NOMO-1 treated with DMSO at 0.1 percent for 48 hours (cell line): ENCODE measurements around the gene SPACA4.

Experiments
- DNase-seq: peaks from one replicate; lab custom pipeline; 2025; ENCODE audit not compliant: unreplicated experiment; lab: John Stamatoyannopoulos, UW

SPACA4 gene

GRCh38 chr19:48633148-48634035 lies 26.9 kb downstream of the SPACA4 start:
- DNase-seq: no peak

- DNase-seq: no peak
Measured at GRCh38 chr19:48634036-48634342, 27.4 kb downstream of the SPACA4 start.

GRCh38 chr19:48634424-48635262 lies 28.1 kb downstream of the SPACA4 start:
- DNase-seq: peak; percentile 95

DNA sequence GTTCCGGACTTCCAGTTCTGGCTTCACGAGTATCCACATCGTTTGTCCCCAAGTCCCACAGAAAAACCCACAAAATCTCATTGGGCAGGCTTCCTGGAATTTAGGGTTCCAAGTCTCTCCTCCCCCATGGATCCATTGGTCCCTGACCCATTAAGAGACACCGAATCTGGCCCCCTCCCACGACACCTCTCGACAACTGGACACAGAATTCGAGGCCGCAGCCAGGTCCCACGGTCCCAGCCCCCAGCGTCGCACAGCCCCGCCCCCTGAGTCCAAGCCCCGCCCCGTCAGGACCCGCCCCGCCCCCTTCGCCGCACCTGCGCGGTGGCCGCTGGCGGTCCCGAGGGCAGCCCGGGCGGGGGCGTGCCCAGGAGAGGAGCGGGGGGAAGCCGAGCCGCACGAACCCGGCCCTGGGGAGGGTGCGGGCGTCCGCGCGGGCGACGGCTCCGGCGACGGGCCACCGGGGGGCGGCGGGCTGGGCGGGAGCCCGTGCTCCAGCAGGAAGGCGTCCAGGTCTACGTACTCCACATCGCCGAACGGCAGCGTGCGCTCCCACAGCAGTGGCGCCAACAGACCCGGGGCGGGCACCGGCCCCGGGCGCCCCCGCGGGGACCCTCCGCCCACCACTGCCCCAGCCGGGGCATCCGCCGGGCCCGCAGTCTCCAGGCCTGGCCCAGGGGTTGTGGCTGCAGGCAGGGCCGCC lies 28.9 kb downstream of the SPACA4 start:
- DNase-seq: peak; percentile 22

DNA sequence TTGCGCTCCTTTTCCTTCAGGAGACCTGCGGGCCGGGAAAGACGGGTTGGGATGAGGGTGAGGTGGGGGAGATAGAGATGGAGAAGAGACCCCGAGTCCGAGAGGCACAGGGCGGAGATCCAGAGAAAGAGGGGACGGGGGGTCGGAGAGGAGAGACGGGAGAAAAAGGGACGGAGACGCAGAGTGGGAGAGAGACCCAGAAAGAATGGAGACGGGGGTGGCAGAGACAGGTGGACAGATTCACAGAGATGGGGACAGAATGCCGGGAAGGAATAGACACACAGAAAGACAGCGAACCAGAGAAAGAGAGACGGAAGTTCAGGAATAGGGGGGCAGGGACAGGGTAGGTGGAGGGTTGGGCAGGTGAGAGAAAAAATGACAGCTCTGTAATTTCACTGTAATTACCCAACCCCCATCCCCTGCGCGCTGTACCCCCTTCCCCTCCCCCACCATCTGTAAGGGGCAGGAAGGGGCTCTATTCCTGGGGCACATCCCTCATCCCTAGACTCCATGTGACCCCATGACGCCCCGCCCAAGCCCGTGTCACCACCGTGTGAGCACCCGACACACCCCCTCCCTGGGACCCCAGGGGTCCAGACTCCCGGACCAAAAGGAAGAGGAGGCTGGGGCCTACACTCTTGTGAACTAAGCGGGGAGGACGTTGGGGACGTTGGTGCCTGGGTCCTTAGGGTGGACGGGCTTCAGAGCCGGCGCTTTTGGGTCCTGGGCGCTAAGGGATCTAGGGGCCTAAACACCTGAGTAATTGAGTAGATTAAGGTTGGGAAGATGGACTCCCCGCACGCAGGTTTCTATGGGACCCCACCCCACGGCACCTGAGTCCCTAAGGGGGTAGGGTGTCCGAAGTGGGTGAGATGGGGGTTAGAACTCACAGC lies 29.7 kb downstream of the SPACA4 start:
- no peak for DNase-seq

- no peak for DNase-seq
Measured at GRCh38 chr19:48636859-48637448, 30.4 kb downstream of the SPACA4 start, which contains the start of gene DBP. DBP (minus strand) TSS chr19:48637379; CDS start chr19:48636994, 385 bp downstream.

DNA sequence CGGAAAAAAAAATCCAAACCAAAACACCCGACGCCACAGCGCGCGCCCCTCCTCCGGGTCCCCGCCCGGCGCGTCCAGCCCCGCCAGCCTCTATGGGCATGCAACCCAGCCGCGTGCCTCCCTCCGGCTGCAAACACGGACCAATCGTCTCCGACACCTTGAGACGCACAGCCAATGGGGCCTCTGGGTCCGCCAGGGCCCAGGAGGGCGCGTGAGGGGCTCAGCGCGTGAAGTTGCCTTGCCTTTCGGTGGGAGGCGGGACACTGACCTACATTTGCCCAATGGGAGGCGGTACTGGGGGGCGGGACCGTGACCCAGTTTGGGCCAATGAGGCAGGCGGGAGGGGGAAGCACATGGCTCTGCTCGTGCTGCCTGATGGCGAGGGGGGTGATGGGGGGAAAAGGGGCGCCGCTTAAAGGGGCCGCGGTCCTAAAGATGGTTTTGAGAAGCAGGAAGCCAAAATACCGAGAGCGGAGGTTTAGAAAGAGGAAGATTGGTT lies 31.0 kb downstream of the SPACA4 start:
- peak; percentile 100 for DNase-seq

GRCh38 chr19:48637948-48638830 lies 31.6 kb downstream of the SPACA4 start:
- DNase-seq: peak; percentile 84

- no peak for DNase-seq
Measured at GRCh38 chr19:48638831-48639381, 32.4 kb downstream of the SPACA4 start.

- no peak for DNase-seq
Measured at GRCh38 chr19:48639483-48640375, 33.2 kb downstream of the SPACA4 start.

DNA sequence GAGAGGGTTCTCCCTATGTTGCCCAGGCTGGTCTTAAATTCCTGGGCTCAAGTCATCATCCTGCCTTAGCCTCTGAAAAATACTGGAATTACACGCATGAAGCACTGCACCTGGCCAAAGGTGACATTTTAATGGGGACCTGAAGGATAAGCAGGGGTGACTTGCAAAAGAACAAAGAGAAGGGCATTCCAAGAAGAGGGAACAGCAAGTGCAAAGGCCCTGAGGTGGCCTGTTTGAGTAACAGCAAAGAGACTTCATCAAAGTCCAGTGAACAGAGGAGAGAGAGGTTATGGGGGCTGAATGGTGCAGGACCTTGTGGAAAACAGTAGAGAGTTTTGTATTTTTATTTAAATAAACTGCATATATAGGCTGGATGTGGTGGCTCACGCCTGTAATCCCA lies 35.3 kb downstream of the SPACA4 start:
- no peak for DNase-seq

DNA sequence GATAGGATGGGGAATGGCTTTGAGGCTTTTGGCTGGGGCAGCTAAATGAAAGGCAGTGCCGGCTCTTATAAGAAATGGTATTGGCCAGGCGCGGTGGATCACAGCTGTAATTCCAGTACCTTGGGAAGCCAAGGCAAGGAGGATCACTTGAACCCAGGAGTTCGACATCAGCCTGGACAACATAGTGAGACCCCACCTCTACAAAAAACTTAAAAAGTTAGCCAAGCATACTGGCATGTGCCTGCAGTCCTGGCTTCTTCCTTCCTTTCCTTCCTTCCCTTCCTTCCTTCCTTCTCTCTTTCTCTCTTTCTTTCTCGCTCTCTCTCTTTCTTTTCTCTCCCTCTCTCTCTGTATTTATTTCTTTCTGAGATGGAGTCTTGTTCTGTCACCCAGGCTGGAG lies 36.3 kb downstream of the SPACA4 start:
- DNase-seq: no peak

GRCh38 chr19:48644355-48644754 lies 37.8 kb downstream of the SPACA4 start:
- DNase-seq: no peak

DNA sequence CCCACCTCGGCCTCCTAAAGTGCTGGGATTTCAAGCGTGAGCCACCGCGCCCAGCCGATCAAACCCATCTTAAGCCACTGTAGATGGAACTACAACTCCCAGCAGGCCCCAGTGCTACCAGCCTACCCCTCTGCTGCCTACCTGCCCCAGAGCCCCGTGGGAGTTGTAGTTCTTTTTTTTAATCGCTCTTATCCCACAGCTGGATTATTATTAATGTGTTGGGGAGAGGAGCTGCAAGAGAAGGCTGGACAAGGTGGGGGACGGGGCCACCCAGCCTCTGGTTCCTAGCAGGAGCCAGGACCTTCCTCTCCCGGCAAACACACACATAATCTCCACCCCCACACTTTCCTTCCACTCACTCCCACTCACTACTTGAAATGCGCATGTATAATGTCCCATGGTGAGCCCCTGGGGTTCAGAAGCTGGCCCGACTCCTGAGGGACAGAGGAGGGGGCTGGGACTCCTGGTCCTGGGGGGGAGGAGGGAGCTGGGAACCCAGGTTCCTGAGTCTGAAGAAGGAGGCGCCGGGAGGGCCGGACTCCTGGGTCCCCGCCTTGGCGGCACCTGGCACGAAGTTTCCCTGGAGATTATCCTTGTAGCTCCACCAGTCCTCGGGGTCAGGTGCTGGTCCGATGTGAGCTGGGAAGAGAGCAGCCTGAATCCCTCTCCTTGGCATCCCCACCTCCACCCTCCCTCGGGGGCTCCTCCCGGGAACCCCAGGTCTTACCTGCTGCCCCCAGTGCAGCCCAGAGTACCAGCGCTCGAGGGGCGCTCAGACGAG lies 38.5 kb downstream of the SPACA4 start:
- DNase-seq: peak; percentile 67

GRCh38 chr19:48645620-48646000 lies 39.1 kb downstream of the SPACA4 start:
- no peak for DNase-seq

- peak; percentile 86 for DNase-seq
Measured at GRCh38 chr19:48646001-48646721, 39.6 kb downstream of the SPACA4 start, which contains the start of gene CA11. CA11 (minus strand) TSS chr19:48646187; CDS start chr19:48645632, 555 bp downstream.
